C4-2B (cell line): ENCODE data around the gene MT1F.

ENCODE experiments used
- H3K27ac ChIP-seq: fragments of 450-650 bp; 2 replicates; pipeline ENCODE4 v1.5.1; 2017
- CTCF ChIP-seq: fragments of 450-650 bp; conservative IDR thresholded peaks from 2 replicates; pipeline ENCODE4 v1.5.1; 2017; ENCODE audit warnings: mild to moderate bottlenecking
- ZFX ChIP-seq: fragments of 450-650 bp; IDR thresholded peaks from 2 replicates; pipeline ENCODE4 v1.6.1; 2017

MT1F gene

GRCh38 chr16:56688762-56689161, 31.0 kb downstream of the MT1F start:
- no peak overlapping the region for H3K27ac ChIP-seq

DNA sequence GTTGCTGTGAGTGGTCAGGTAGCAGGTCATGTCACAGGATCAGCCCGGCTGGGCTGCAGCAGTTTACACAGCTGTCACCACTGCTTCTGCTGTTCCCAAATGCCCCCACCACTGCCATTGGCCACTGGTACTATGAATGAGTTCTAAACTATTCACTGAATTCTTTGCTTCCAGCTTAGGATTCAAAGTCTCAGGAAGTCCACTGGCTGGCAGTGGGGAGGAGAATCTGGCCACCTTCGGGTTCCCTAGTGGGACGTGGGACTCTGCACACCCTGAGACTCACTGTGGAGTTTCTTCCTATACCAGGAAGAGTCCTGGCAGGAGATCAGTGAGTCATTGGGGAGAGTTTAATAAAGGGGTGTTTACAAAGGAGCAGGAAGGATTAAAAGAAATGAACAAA, 31.4 kb downstream of the MT1F start:
- no peak overlapping the region for H3K27ac ChIP-seq
- TF ChIP-seq CTCF (no peak), ZFX (no peak)

More at GRCh38 chr16:56688762-56689161, 31.0 kb downstream of the MT1F start:
- TF ChIP-seq CTCF (no peak), ZFX (no peak)

DNA sequence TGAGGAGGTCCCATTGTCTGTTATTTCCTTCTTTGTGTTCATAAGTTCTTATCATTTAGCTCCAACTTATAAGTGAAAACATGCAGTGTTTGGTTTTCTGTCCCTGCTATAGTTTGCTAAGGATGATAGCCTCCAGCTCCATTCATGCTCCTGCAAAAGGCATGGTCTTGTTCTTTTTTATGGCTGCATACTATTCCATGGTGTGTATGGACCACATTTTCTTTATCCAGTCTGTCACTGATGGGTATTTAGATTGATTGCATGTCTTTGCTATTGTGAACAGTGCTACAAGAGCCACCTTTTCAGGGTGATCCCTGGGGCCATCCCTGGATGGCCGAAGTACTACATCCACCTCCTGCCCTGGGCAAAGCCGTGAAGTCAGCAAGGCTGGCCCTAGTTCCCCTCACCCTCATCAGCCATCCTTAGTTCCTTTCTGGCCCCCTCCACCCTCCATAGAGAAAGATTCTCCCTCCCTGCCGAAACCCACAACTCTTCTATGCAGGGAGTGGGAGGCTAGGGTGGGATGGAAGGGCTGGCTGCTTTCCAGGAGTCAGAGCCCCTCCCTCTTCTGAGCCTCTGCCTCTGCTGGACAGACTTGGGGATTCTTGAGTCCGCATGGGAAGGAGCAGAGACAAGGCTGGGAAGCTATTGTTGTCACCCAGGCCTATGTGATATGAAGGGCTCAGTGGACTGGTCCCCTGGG, 32.8 kb downstream of the MT1F start:
- no peak for TF ChIP-seq ZFX
- no peak for TF ChIP-seq CTCF
- no peak overlapping the region for H3K27ac ChIP-seq

- no peak overlapping the region for H3K27ac ChIP-seq
- TF ChIP-seq CTCF (no peak), ZFX (no peak)
Observed at GRCh38 chr16:56691885-56692284, 34.1 kb downstream of the MT1F start.

DNA sequence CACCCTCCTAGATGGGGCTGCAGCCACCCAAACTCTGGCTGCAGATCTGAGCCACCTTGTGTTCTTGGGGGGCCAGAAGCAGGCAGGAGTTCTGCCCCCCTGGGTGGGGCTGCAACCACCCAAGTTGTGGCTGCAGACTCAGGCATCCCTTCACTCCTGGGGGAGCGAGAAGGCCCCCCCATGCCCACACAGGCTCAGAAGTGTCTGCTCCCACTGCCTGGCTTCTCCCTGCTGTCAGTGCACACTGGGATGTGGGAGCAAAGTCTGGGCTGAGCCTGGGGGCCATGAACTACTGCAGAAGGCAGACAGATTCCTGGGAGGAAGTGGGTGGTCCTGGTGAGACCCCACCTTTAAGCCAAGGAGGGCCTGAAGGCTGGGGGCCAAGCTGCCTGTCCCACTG, 37.5 kb downstream of the MT1F start:
- no peak overlapping the region for H3K27ac ChIP-seq
- TF ChIP-seq CTCF (no peak), ZFX (no peak)

GRCh38 chr16:56697456-56698155, 39.8 kb downstream of the MT1F start:
- no peak for TF ChIP-seq CTCF
- TF ChIP-seq ZFX, result no peak
- no peak overlapping the region for H3K27ac ChIP-seq

- TF ChIP-seq ZFX (no peak), CTCF (no peak)
- H3K27ac ChIP-seq, result no peak overlapping the region
Observed at GRCh38 chr16:56700195-56700594, 42.4 kb downstream of the MT1F start.
